Transverse colon (tissue), 4 donors: ENCODE measurements around the gene SPCS3. TPM values are rescaled to one million over a fixed set of nuclear protein-coding genes. Genes with fewer than 3 reads are reported as not detected.
"Not testable (repeated sequence)": the region's sequence is repeated elsewhere in the genome, so short reads cannot be mapped to it uniquely, and the experiment has no call there.

Source experiments
- DNase-seq: peaks from one replicate; pipeline ENCODE4 v3.0.0-alpha.2; 2019
- H3K27ac ChIP-seq, 4 donors: fragments of 200-600 bp; sonication (generic); 2 replicates each; pipeline ENCODE4 v1.5.1; 2016 to 2018; ENCODE audit warnings: inconsistent platforms in 4 of 4
- H3K27me3 ChIP-seq: fragments of 200-600 bp; sonication (generic); 2 replicates; pipeline ENCODE4 v1.5.1; 2017; ENCODE audit warnings: inconsistent platforms
- H3K36me3 ChIP-seq, 4 donors: fragments of 200-600 bp; sonication (generic); 2 replicates each; pipeline ENCODE4 v1.5.1; 2017 to 2019; ENCODE audit warnings: inconsistent platforms in 4 of 4
- H3K4me1 ChIP-seq, 4 donors: fragments of 200-600 bp; sonication (generic); 2 replicates each; pipeline ENCODE4 v1.5.1; 2017 to 2020; ENCODE audit warnings: inconsistent platforms in 4 of 4
- H3K4me3 ChIP-seq, 4 donors: fragments of 200-600 bp; sonication (generic); 1 replicate in 1 of 4; 2 replicates in 3 of 4; pipeline versions ENCODE4 v1.5.1 to v1.6.1; 2017 to 2019; ENCODE audit warnings: inconsistent platforms in 4 of 4
- H3K9me3 ChIP-seq, 2 donors: fragments of 200-600 bp; sonication (generic); 2 replicates each; pipeline ENCODE4 v1.5.1; 2017 to 2019; ENCODE audit warnings: inconsistent platforms in 2 of 2
- EP300 ChIP-seq: sonication (generic); formaldehyde crosslinking; IDR thresholded peaks from one replicate; pipeline ENCODE4 v1.6.1; 2017; ENCODE audit warnings: antibody characterized with exemption, low read depth
- POLR2A ChIP-seq: fragments of 450-650 bp; IDR thresholded peaks from one replicate; pipeline ENCODE4 v1.6.1; 2016; ENCODE audit warnings: antibody characterized with exemption, mild to moderate bottlenecking, moderate library complexity
- POLR2AphosphoS5 ChIP-seq, 3 donors: sonication (generic); formaldehyde crosslinking; IDR thresholded peaks; one replicate each; pipeline ENCODE4 v1.6.1; 2016; ENCODE audit warnings: antibody characterized with exemption in 3 of 3
- WGBS, 2 donors: methylation state at CpG; one replicate each; pipeline ENCODE4 v1.1.5; 2018; ENCODE audit warnings: low coverage in 1 of 2; 5-methylcytosine and 5-hydroxymethylcytosine counted together
- in situ Hi-C, 4 donors: fragments of 200-750 bp; cut with MboI; loops; one replicate each; pipeline versions ENCODE4 v1.15.0 to v1.15.1; 2017; ENCODE audit warnings: low sequenced_read_pairs in 3 of 4, low pct_ligation_motif_present in 1 of 4, low pct_unique_long_range_greater_than_20kb in 1 of 4
- intact Hi-C: fragments of 100-400 bp; cut with DNase I; formaldehyde crosslinking; loops from one replicate; pipeline ENCODE4 v1.15.1; 2023; ENCODE audit warnings: low total_unique reads
- total RNA-seq, 4 donors: library from RNA; depleted of rRNA; stranded (reverse); fragments of >200 nt; gene quantifications; one replicate each; pipeline ENCODE4 v1.1.0, GENCODE V29; 2016
- TF ChIP-seq, protein P1 (sequence below), 5 experiments: fragments of 200-600 bp in 3 of 5; fragments of 450-650 bp in 2 of 5; sonication (generic) in 3 of 5; IDR thresholded peaks; 1 replicate in 2 of 5; 2 replicates in 3 of 5; pipeline ENCODE4 v1.5.1; 2016 to 2017; ENCODE audit warnings: antibody characterized with exemption in 5 of 5, inconsistent platforms in 3 of 5, mild to moderate bottlenecking in 2 of 5, moderate library complexity in 1 of 5

The SPCS3 gene
- total RNA-seq, 4 donors from 2014 or later: 23.2 to 77.8 (median 33.8) TPM

- no peaks in the 10 kb centered on the region for H3K36me3 ChIP-seq
- H3K4me3 ChIP-seq: no peak overlapping the region
- no peak for TF ChIP-seq POLR2AphosphoS5 (IDR thresholded peaks at IDR 0.05)
- TF ChIP-seq, protein P1, sequence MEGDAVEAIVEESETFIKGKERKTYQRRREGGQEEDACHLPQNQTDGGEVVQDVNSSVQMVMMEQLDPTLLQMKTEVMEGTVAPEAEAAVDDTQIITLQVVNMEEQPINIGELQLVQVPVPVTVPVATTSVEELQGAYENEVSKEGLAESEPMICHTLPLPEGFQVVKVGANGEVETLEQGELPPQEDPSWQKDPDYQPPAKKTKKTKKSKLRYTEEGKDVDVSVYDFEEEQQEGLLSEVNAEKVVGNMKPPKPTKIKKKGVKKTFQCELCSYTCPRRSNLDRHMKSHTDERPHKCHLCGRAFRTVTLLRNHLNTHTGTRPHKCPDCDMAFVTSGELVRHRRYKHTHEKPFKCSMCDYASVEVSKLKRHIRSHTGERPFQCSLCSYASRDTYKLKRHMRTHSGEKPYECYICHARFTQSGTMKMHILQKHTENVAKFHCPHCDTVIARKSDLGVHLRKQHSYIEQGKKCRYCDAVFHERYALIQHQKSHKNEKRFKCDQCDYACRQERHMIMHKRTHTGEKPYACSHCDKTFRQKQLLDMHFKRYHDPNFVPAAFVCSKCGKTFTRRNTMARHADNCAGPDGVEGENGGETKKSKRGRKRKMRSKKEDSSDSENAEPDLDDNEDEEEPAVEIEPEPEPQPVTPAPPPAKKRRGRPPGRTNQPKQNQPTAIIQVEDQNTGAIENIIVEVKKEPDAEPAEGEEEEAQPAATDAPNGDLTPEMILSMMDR (IDR thresholded peaks at IDR 0.05): no peak
- TF ChIP-seq EP300: no peak
- no peak for TF ChIP-seq POLR2A
- DNase-seq: no peak
- intact Hi-C loops (no loop called here), in situ Hi-C loops (no loop called here)
- H3K27ac ChIP-seq: no peak overlapping the region
- no peaks in the 10 kb centered on the region for H3K9me3 ChIP-seq
- H3K27me3 ChIP-seq: no peaks in the 10 kb centered on the region
- 85 to 98% methylated on average over 4 of the region's 4 CpGs for WGBS, 2 donors
- peaks cover 0 to 3% (median 0%) of the 10 kb centered on the region in 4 donors for H3K4me1 ChIP-seq
Observed at GRCh38 chr4:176273736-176274135, 46.0 kb upstream of the SPCS3 start.

GRCh38 chr4:176274441-176274840, 45.3 kb upstream of the SPCS3 start:
- in situ Hi-C loops (no loop called here), intact Hi-C loops (no loop called here)
- Histone ChIP-seq H3K4me1 (peaks cover 0 to 3% (median 0%) of the 10 kb centered on the region in 4 donors), H3K4me3 (no peak overlapping the region), H3K27ac (no peak overlapping the region), H3K27me3 (no peaks in the 10 kb centered on the region), H3K9me3 (no peaks in the 10 kb centered on the region), H3K36me3 (no peaks in the 10 kb centered on the region)
- no peak for TF ChIP-seq POLR2AphosphoS5 (IDR thresholded peaks at IDR 0.05)
- no peak for TF ChIP-seq POLR2A
- TF ChIP-seq, protein P1 (IDR thresholded peaks at IDR 0.05): no peak
- TF ChIP-seq EP300: no peak
- DNase-seq: no peak

- Histone ChIP-seq H3K36me3 (no peaks in the 10 kb centered on the region), H3K27me3 (no peaks in the 10 kb centered on the region), H3K9me3 (no peaks in the 10 kb centered on the region), H3K4me1 (peaks cover 0 to 3% (median 0%) of the 10 kb centered on the region in 4 donors), H3K27ac (peak overlapping the region in 3 of 4 donors; percentile 1 to 61 (median 13)), H3K4me3 (no peak overlapping the region)
- TF ChIP-seq EP300 (no peak), POLR2AphosphoS5 (IDR thresholded peaks at IDR 0.05) (no peak), POLR2A (no peak)
- TF ChIP-seq, protein P1 (IDR thresholded peaks at IDR 0.05): no peak
- no peak for DNase-seq
- in situ Hi-C loops (no loop called here), intact Hi-C loops (no loop called here)
- WGBS, 2 donors: 70 to 78% methylated on average over 8 of the region's 8 CpGs
Observed at GRCh38 chr4:176276710-176277109, 43.1 kb upstream of the SPCS3 start.

- intact Hi-C loops (no loop called here), in situ Hi-C loops (no loop called here)
- TF ChIP-seq, protein P1 (IDR thresholded peaks at IDR 0.05): peak; percentile 23 to 39 (median 34)
- TF ChIP-seq EP300: no peak
- no peaks in the 10 kb centered on the region for H3K36me3 ChIP-seq
- H3K4me1 ChIP-seq: peaks cover 0 to 3% (median 0%) of the 10 kb centered on the region in 4 donors
- WGBS, 2 donors: 65 to 66% methylated on average over 11 to 13 of the region's 13 CpGs
- H3K9me3 ChIP-seq: no peaks in the 10 kb centered on the region
- peak overlapping the region in 3 of 4 donors; percentile 1 to 61 (median 13) for H3K27ac ChIP-seq
- no peaks in the 10 kb centered on the region for H3K27me3 ChIP-seq
- no peak overlapping the region for H3K4me3 ChIP-seq
- DNase-seq: peak; percentile 52
Observed at GRCh38 chr4:176277162-176277904, 42.4 kb upstream of the SPCS3 start.

- 88 to 100% methylated on average over 1 of the region's 1 CpG for WGBS, 2 donors
- H3K36me3 ChIP-seq, H3K4me1 ChIP-seq, H3K4me3 ChIP-seq, intact Hi-C loops, H3K27me3 ChIP-seq, in situ Hi-C loops, H3K9me3 ChIP-seq, DNase-seq, H3K27ac ChIP-seq: not testable (repeated sequence)
Observed at GRCh38 chr4:176279560-176279959, 40.2 kb upstream of the SPCS3 start.
